Large intestine (tissue), 3 donors: ENCODE results near the gene COA1. TPM values are rescaled to one million over a fixed set of nuclear protein-coding genes. Genes with fewer than 3 reads are reported as not detected.
"Not testable (repeated sequence)": the region's sequence is repeated elsewhere in the genome, so short reads cannot be mapped to it uniquely, and the experiment has no call there.

ENCODE experiments used
- DNase-seq, 2 donors: peaks; one replicate each; pipeline versions ENCODE4 v3.0.0 to v3.0.0-alpha.2; 2013
- H3K27ac ChIP-seq: one replicate; pipeline ENCODE4 v1.5.1; 2013; ENCODE audit warnings: low read length
- H3K27me3 ChIP-seq: 2 replicates; pipeline ENCODE4 v1.6.1; 2013; ENCODE audit warnings: low read length; ENCODE audit not compliant: control insufficient read depth, insufficient read depth
- H3K36me3 ChIP-seq: 2 replicates; pipeline ENCODE4 v1.6.1; 2013; ENCODE audit warnings: low read length; ENCODE audit not compliant: control insufficient read depth, insufficient read depth
- H3K4me1 ChIP-seq: one replicate; pipeline ENCODE4 v1.6.1; 2013; ENCODE audit warnings: low read length; ENCODE audit not compliant: control insufficient read depth, insufficient read depth
- H3K4me3 ChIP-seq: one replicate; pipeline ENCODE4 v1.5.1; 2013; ENCODE audit warnings: low read length
- H3K9me3 ChIP-seq: one replicate; pipeline ENCODE4 v1.6.1; 2013; ENCODE audit warnings: mild to moderate bottlenecking, low read depth, low read length, moderate library complexity; ENCODE audit not compliant: control insufficient read depth
- WGBS: methylation state at CpG from one replicate; pipeline ENCODE4 v1.1.5; 2013; ENCODE audit warnings: low lambda C conversion rate; ENCODE audit not compliant: insufficient coverage; 5-methylcytosine and 5-hydroxymethylcytosine counted together
- polyA plus RNA-seq: library from polyadenylated mRNA; unstranded; fragments of 120-200 nt; gene quantifications from one replicate; pipeline ENCODE4 v1.2.1, GENCODE V29; 2013

The COA1 gene
- polyA plus RNA-seq, 1 donor = 47.5 TPM

DNA sequence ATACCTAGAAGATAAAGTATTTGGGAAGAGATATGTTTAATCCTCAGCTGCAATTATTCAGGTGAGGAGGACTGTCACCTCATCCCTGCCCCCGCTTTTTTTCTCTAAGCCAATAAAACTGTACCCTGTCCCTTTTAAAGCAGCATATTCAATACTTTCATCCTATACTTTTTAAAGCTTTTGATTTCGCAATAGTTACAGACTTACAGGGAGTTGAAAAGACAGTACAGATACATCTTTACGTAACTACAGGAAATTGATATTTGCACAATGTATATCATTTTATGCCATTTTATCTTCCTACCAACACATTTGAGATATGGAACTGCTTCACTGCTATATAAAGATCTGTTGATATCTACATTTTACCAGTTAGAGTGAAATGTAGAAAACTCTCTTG lies 98.8 kb downstream of the COA1 start:
- peaks cover 33% of the 10 kb centered on the region for H3K36me3 ChIP-seq
- H3K4me1 ChIP-seq = no peaks in the 10 kb centered on the region
- no peak overlapping the region for H3K4me3 ChIP-seq
- H3K27me3 ChIP-seq = no peaks in the 10 kb centered on the region
- no peak overlapping the region for H3K27ac ChIP-seq
- DNase-seq = no peak
- H3K9me3 ChIP-seq = no peaks in the 10 kb centered on the region
- WGBS = 93% methylated on average over 2 of the region's 3 CpGs

DNA sequence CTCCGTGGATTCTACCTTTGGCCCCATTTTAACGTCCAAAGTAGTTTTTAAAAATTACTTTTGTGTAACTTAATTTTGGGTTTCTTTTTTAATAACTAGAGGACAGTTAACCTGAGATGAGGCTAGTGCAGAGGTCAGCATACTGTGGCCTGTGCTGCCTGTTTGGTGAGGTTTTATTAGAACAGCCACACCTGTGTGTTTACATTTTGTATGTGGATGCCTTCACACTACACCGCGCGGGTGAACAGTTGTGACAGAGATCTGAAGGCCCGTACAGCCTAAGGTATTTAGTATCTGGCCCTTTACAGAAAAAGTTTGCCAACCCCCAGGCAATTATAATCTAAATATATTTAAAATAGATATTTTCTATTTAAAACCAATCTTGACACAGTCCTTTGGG lies 99.5 kb downstream of the COA1 start:
- Histone ChIP-seq H3K27me3 (no peaks in the 10 kb centered on the region), H3K9me3 (no peaks in the 10 kb centered on the region), H3K36me3 (peaks cover 31% of the 10 kb centered on the region), H3K4me3 (no peak overlapping the region), H3K27ac (no peak overlapping the region), H3K4me1 (no peaks in the 10 kb centered on the region)
- DNase-seq = no peak
- WGBS = 63% methylated on average over 2 of the region's 6 CpGs

DNA sequence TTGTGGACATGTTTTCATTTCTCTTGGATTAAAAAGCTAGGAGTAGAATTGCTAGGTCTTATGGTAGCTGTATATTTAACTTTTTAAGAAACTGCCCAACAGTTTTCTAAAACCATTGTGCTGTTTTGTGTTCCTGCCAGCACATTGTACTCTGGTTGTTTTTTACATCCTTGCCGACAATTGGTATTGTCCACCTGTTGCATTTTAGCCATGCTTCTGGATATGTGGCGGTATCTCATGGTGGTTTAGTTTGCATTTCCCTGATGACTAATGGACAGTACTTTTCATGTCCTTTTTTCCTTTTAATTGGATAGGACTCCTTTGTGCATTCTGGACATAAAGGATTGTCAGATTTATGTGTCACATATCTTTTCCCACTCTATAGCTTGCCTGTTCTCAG lies 100.9 kb downstream of the COA1 start:
- no peaks in the 10 kb centered on the region for H3K4me1 ChIP-seq
- H3K36me3 ChIP-seq = peaks cover 31% of the 10 kb centered on the region
- H3K4me3 ChIP-seq = no peak overlapping the region
- H3K9me3 ChIP-seq = no peaks in the 10 kb centered on the region
- H3K27me3 ChIP-seq = no peaks in the 10 kb centered on the region
- WGBS = 100% methylated on average over 1 of the region's 2 CpGs
- no peak overlapping the region for H3K27ac ChIP-seq
- no peak for DNase-seq

DNA sequence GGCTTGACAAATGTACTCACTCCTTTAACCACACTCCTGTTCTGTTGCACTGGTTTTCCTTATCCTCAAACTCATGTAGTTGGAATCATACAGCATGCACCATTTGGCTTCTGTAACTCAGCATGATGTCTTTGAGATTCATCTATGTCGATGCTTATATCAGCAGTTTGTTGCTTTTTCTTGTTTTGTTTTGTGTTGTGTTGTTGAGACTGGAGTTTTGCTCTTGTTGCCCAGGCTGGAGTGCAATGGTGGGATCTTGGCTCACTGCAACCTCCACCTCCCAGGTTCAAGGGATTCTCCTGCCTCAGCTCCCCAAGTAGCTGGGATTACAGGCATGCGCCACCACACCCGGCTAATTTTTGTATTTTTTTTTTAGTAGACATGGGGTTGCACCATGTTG lies 101.5 kb downstream of the COA1 start:
- not testable (repeated sequence) for H3K27me3 ChIP-seq, DNase-seq, H3K4me3 ChIP-seq, H3K27ac ChIP-seq, H3K4me1 ChIP-seq, H3K9me3 ChIP-seq
- 100% methylated on average over 1 of the region's 3 CpGs for WGBS
- H3K36me3 ChIP-seq = peaks cover 28% of the 10 kb centered on the region

DNA sequence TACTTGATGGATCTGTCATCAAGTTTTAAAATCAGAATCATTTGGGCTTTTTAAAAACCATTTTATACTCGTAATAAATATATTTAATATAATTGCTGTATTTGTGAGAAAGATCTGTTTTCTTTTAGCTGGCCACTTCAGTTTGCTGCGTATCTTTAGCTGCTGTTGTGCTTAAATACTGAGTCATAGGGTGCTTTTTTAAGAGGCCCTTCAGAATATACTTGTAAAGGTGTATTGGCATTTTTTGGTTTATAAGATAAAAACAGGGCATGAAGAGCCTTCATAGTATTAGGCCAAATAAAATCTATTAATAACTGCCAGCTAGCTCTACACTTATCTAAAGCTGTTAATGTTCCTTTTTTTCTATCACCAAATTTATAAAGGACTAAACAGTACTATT lies 102.6 kb downstream of the COA1 start:
- DNase-seq = no peak
- Histone ChIP-seq H3K4me1 (no peaks in the 10 kb centered on the region), H3K4me3 (no peak overlapping the region), H3K27me3 (no peaks in the 10 kb centered on the region), H3K27ac (no peak overlapping the region), H3K36me3 (peaks cover 20% of the 10 kb centered on the region), H3K9me3 (no peaks in the 10 kb centered on the region)
- WGBS = no CpG with 5 or more reads among the region's 2 CpGs

DNA sequence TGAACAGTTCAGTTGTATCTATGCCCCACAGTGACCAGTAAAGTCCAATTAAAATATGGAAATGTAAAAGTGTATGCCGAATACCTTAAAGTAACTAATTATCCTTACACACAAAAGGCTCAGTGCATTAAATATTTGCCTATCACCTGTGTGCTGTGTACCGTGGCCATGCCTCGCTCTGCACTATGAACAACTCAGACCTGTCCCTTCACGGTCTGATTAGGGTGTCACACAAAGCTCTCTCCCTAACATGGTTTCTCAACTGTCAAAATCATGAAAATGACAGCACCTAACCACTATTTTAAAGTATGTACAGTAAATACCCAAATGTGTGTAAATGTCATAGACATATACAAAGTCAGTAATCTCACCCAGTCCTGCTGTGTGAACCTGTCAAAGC lies 103.3 kb downstream of the COA1 start:
- Histone ChIP-seq H3K27me3 (no peaks in the 10 kb centered on the region), H3K4me3 (no peak overlapping the region), H3K9me3 (no peaks in the 10 kb centered on the region), H3K36me3 (peaks cover 18% of the 10 kb centered on the region), H3K27ac (no peak overlapping the region), H3K4me1 (no peaks in the 10 kb centered on the region)
- no CpG with 5 or more reads among the region's 4 CpGs for WGBS
- no peak for DNase-seq

DNA sequence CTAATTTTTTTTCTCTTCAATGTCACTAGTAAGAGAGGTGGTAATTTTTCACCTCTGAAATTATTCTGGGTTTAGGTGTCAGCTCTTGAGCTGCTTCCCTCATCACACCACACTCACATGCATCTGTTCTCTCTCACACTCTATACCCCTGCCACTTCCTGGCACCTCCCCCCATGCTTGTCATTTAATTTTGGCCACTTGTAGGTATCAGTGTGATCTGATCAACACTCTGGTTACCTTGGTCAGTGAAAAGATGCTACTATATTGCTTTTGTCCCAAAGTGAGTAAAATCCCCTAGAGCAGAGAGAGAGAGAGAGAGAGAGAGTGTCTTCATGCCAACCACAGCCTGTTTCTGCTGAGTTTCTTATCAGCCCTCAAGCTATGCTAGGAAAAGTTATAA lies 103.9 kb downstream of the COA1 start:
- peak in 1 of 2 donors; percentile 9 for DNase-seq
- H3K9me3 ChIP-seq = no peaks in the 10 kb centered on the region
- no peak overlapping the region for H3K4me3 ChIP-seq
- H3K27me3 ChIP-seq = no peaks in the 10 kb centered on the region
- H3K4me1 ChIP-seq = no peaks in the 10 kb centered on the region
- H3K36me3 ChIP-seq = peaks cover 21% of the 10 kb centered on the region
- no peak overlapping the region for H3K27ac ChIP-seq

DNA sequence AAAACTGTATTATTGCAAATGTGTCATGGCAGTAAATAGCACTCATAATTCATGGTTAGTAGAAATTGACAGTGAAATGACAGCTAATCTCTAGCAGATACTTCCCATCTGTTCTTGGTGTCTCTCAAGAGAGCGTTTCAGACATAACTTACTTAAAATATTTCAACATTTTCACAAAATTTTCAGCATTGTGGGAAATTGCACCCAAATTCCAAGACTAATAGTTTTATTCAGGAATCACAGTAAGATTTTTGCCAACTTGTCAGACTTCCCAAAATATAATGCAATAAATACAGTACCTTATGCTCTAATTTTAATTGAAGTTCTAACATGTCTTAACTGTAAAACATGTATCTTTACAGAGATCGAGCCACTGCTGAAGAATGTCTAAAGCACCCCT lies 105.2 kb downstream of the COA1 start:
- H3K4me1 ChIP-seq = no peaks in the 10 kb centered on the region
- no CpG with 5 or more reads among the region's 2 CpGs for WGBS
- H3K27me3 ChIP-seq = no peaks in the 10 kb centered on the region
- H3K9me3 ChIP-seq = no peaks in the 10 kb centered on the region
- DNase-seq = no peak
- H3K36me3 ChIP-seq = peaks cover 28% of the 10 kb centered on the region
- no peak overlapping the region for H3K27ac ChIP-seq
- H3K4me3 ChIP-seq = no peak overlapping the region

DNA sequence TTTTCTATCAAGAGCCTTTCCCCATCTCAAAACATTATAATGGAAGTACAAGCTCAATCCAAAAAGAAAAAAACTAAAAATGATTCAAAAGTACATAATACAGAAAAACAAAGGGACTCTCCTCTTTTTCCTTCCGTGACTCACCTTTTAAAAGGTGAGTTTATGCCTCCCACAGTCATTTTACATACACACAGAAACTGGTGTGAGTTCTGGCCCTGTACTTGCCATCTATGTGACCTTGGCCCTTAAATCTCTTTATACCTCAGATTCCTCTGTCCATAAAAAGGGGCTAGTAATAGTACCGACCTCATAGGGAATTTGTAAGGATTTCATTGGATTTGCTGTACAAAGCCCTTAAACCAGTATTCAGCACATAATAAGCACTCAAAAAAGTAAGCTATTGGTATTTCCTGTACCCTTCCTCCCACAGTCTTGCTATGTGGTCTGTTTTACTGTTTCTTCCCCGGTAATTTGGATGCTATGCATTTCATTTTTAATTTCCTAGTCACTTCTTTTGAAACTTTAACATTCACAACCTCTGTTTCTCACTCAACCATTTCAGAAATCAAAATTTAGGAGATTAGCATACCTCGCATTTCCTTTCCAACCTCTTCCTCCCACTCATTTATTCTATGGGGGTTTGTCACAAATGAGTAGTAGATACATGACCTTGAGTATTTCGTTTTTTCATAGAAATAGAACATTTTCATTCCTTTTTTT lies 107.4 kb downstream of the COA1 start:
- 95% methylated on average over 4 of the region's 5 CpGs for WGBS
- Histone ChIP-seq H3K27ac (no peak overlapping the region), H3K36me3 (peaks cover 40% of the 10 kb centered on the region)

DNA sequence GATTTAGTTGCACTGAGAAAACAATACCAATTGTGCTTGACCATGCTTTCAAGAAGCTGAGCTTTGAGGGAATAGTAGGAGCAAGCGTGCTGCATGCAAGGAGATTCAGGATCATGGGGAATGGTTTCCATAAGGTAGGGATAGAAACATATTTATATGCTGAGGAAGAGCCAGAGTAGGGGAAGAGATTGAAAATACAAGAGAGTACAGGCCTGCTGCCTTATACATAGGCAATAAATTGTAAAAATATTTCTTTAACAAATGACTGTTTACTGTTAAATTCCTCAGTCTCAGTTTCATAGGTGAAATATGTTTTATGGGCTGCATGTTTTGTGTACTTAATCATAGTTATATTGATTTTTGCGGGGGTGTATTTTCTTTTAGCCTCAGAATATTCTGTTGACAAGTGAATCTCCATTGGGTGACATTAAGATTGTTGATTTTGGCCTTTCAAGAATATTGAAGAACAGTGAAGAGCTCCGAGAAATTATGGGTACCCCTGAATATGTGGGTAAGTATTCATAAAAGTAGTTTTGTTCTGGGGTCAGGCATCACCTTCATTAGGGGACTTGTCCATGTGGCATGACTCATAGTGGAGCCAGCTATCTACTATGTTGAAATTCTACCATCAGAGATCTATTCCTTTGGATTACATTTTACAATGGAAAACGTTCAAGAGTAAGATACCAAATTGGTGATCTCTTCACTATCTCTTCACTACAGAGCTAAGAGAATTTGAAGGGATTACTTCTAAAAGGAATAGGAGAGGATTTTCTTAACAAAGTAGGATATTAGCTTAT lies 109.9 kb downstream of the COA1 start:
- 100% methylated on average over 2 of the region's 4 CpGs for WGBS
- Histone ChIP-seq H3K9me3 (no peaks in the 10 kb centered on the region), H3K27ac (no peak overlapping the region), H3K4me1 (no peaks in the 10 kb centered on the region), H3K36me3 (peaks cover 33% of the 10 kb centered on the region), H3K27me3 (no peaks in the 10 kb centered on the region), H3K4me3 (no peak overlapping the region)
- DNase-seq = no peak

More for the DNA sequence above, 107.4 kb downstream of the COA1 start:
- Histone ChIP-seq H3K4me3 (no peak overlapping the region), H3K4me1 (no peaks in the 10 kb centered on the region), H3K27me3 (no peaks in the 10 kb centered on the region), H3K9me3 (no peaks in the 10 kb centered on the region)
- no peak for DNase-seq

DNA sequence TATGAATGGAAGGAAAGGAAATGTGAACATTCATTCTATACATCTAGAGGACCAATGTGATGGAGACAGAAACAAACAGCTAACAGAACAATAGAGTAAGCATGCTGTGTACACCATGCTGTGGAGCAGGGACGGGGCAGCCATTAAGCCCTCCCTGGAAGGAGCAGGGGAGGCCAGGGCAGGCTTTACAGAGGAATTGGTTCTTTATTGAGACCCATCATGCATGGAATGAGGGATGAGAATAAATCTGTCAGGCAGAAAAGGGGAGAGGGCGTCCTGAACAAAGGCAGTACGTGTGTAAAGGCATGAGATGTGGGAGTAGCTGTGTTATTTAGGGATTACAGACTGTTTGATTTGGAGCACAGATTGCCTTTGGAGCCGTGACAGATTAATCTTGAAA lies 111.2 kb downstream of the COA1 start:
- peaks cover 29% of the 10 kb centered on the region for H3K36me3 ChIP-seq

More for the DNA sequence above, 111.2 kb downstream of the COA1 start:
- H3K4me1 ChIP-seq = no peaks in the 10 kb centered on the region
- H3K9me3 ChIP-seq = no peaks in the 10 kb centered on the region
- H3K4me3 ChIP-seq = no peak overlapping the region
- DNase-seq = no peak
- 100% methylated on average over 2 of the region's 4 CpGs for WGBS
- no peaks in the 10 kb centered on the region for H3K27me3 ChIP-seq
- H3K27ac ChIP-seq = no peak overlapping the region
